Measurements from ENCODE around the gene DACH1.

DNA sequence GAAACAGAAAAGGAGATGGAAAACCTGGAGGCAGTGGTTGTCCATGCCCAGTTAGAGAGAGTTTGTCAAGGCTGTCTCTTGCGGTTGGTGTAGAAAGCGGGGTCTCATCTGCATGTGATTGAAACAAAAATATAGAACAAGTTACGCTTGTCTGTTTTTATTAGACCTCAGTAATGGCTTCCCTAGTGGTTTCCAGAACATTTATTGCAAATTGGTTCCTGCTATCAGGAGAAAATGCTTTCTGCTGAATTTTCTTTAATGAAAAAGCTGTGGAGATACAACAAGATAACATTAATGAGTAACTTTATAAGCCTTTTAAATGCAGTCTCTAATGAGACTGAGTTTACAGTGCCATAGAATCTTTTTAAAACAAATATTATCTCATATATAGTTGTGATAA is 378.0 kb downstream of the DACH1 start:
- no peak for TF ChIP-seq EZH2 (IDR thresholded peaks at IDR 0.05; ENCODE audit: low read length, missing control alignments)
- TF ChIP-seq, protein P1, sequence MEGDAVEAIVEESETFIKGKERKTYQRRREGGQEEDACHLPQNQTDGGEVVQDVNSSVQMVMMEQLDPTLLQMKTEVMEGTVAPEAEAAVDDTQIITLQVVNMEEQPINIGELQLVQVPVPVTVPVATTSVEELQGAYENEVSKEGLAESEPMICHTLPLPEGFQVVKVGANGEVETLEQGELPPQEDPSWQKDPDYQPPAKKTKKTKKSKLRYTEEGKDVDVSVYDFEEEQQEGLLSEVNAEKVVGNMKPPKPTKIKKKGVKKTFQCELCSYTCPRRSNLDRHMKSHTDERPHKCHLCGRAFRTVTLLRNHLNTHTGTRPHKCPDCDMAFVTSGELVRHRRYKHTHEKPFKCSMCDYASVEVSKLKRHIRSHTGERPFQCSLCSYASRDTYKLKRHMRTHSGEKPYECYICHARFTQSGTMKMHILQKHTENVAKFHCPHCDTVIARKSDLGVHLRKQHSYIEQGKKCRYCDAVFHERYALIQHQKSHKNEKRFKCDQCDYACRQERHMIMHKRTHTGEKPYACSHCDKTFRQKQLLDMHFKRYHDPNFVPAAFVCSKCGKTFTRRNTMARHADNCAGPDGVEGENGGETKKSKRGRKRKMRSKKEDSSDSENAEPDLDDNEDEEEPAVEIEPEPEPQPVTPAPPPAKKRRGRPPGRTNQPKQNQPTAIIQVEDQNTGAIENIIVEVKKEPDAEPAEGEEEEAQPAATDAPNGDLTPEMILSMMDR (conservative IDR thresholded peaks at IDR 0.05 in 1 of 2, IDR thresholded peaks at IDR 0.05 in 1 of 2; ENCODE audit: low read depth in 1 of 2, low read length in 2 of 2): no peak

Data from fibroblast of lung (primary cell).